Pancreas (tissue), 10 donors: ENCODE measurements around the gene ADAMTS2. TPM values are rescaled to one million over a fixed set of nuclear protein-coding genes. Genes with fewer than 3 reads are reported as not detected.

ENCODE experiments used
- ATAC-seq, 4 donors: fragments of 200-7000 bp; cut with Tn5 transposase; one replicate each; pipeline versions ENCODE4 v1.8.0 to v1.9.1; 2020; ENCODE audit warnings: mild to moderate bottlenecking in 4 of 4, moderate library complexity in 4 of 4
- DNase-seq, 6 donors: peaks; one replicate each; pipeline ENCODE4 v3.0.0-alpha.2; 2020
- FAIRE-seq: peaks from 2 replicates; lab custom pipeline; 2012; peaks lifted over from hg19 to GRCh38; lab: Jason Lieb, UNC
- H3K27ac ChIP-seq, 4 donors: fragments of 200-600 bp; sonication (generic); 1 replicate in 3 of 4; 2 replicates in 1 of 4; pipeline versions ENCODE4 v1.5.0 to v1.8.0; 2020
- H3K27me3 ChIP-seq, 4 donors: fragments of 200-600 bp; one replicate each; pipeline ENCODE4 v1.8.0; 2021
- H3K36me3 ChIP-seq, 3 donors: fragments of 200-600 bp; sonication (generic) in 1 of 3; one replicate each; pipeline versions ENCODE4 v1.5.0 to v1.8.0; 2020 to 2021
- H3K4me1 ChIP-seq, 3 donors: fragments of 200-600 bp; one replicate each; pipeline ENCODE4 v1.8.0; 2021
- H3K4me3 ChIP-seq, 4 donors: fragments of 200-600 bp; sonication (generic) in 2 of 4; one replicate each; pipeline versions ENCODE4 v1.5.0 to v1.8.0; 2020 to 2021
- H3K9me3 ChIP-seq, 4 donors: fragments of 200-600 bp; one replicate each; pipeline ENCODE4 v1.8.0; 2021
- WGBS, 2 donors: extraction: QIAGEN DNeasy Blood & Tissue Kit; methylation state at CpG; one replicate each; pipeline ENCODE4 v1.1.7; 2013; 5-methylcytosine and 5-hydroxymethylcytosine counted together
- intact Hi-C, 3 donors: fragments of 100-400 bp; cut with DNase I; formaldehyde crosslinking; loops; one replicate each; pipeline versions ENCODE4 v1.11.1 to v1.14.2; 2022
- polyA plus RNA-seq, 2 donors: library from polyadenylated mRNA; stranded (reverse); fragments of 200-250 nt; gene quantifications; one replicate each; pipeline ENCODE4 v1.2.3, GENCODE V29; 2013
- total RNA-seq, 6 donors: library from RNA; stranded (reverse); fragmentation: NEBNext Ultra II Directional in 4 of 6; extraction: Animal tissue kit (Norgen Biotek cat#: 25700) in 4 of 6; gene quantifications; one replicate each; pipeline versions ENCODE4 v1.2.1 to v1.2.4, GENCODE V29; 2021 to 2023
- TF ChIP-seq, protein P1 (sequence below), 4 donors: fragments of 200-600 bp; sonication (generic) in 3 of 4; IDR thresholded peaks; one replicate each; pipeline versions ENCODE4 v1.5.0 to v1.8.0; 2021; ENCODE audit warnings: antibody characterized with exemption in 4 of 4
- donor health status: healthy with polysubstance abuse.
- donor health status: DM: no; HTN: no; CAD: no; lungs with moderate emphysema.
- donor health status: DM: no; HTN: no; CAD: no.
- donor health status: control.
- donor health status: control.
- donor health status: Bipolar disorder and iron deficiency.
- donor health status: DM: yes; HTN: yes; CAD: no.
- donor health status: DM: no; HTN: no; CAD: no.
- donor health status: DM: no; HTN: no; CAD: no.
- donor health status: DM: yes; HTN: yes; CAD: no.

Gene ADAMTS2
- total and polyA plus RNA-seq, 8 donors = 1.3 to 18.5 (median 5.8) TPM

DNA sequence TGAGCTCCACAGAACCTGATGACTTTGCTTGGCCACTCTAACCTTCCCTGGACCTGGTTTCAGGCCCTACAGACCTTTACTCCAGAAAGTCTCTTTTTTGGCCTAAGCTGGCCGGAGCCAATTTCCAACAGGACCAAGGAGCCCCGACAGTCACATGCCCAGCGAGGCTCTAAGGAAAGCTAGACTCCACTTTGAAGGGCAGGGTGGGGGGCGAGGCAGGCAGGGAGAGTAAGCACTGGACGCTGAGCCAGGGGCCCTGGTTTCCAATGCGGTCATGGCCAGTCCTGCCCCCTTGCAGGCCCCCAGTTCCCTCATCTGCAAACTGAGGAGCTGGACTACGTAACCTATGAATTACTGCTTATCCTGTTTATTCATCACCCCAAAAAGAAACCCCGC lies 65.2 kb downstream of the ADAMTS2 start:
- no peak for FAIRE-seq
- 76 to 89% methylated on average over 8 of the region's 8 CpGs for WGBS, 2 donors
- TF ChIP-seq, protein P1, sequence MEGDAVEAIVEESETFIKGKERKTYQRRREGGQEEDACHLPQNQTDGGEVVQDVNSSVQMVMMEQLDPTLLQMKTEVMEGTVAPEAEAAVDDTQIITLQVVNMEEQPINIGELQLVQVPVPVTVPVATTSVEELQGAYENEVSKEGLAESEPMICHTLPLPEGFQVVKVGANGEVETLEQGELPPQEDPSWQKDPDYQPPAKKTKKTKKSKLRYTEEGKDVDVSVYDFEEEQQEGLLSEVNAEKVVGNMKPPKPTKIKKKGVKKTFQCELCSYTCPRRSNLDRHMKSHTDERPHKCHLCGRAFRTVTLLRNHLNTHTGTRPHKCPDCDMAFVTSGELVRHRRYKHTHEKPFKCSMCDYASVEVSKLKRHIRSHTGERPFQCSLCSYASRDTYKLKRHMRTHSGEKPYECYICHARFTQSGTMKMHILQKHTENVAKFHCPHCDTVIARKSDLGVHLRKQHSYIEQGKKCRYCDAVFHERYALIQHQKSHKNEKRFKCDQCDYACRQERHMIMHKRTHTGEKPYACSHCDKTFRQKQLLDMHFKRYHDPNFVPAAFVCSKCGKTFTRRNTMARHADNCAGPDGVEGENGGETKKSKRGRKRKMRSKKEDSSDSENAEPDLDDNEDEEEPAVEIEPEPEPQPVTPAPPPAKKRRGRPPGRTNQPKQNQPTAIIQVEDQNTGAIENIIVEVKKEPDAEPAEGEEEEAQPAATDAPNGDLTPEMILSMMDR (IDR thresholded peaks at IDR 0.05) = no peak
- ATAC-seq = no peak
- H3K36me3 ChIP-seq = no peaks in the 10 kb centered on the region
- no peaks in the 10 kb centered on the region for H3K4me1 ChIP-seq
- no peak overlapping the region for H3K4me3 ChIP-seq
- no peaks in the 10 kb centered on the region for H3K9me3 ChIP-seq
- H3K27ac ChIP-seq = no peak overlapping the region
- no peaks in the 10 kb centered on the region for H3K27me3 ChIP-seq
- intact Hi-C loops = no loop called here
- DNase-seq = no peak

DNA sequence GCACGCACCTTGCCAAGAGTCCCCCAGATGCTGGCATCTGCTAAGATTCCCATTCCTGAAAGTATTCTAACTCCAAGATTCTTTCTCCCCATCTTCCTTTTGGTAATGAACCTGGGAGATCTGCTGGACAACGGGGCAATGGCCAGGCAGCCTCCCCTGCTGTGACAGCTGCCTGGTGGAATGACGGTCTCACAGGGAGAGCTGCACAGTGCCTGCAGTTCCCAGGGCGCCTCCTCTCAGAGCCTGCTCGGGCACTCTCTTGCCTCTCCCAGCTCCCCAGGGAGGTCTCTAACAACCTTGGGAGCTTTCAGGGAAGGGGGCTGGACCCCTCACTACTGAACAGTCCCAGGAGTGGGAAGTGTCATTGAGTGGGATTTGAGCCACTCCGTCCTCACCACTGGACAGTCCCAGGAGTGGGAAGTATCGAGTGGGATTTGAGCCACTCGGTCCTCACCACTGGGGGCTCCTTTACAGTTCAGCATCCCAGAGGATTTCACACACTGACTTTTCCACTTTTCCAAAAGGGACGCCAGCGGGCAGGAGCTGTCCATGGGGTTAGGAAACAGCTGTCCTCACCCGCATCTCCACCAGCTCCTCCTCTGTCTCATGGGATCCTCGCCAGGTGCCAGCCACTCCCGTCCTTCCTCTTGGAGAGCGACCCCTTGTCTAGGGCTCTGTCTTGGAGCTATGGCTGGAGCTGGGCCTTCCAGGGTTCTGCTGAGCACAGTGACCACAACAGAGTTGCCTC lies 65.7 kb downstream of the ADAMTS2 start:
- DNase-seq (peak in 1 of 6 donors; percentile 23), ATAC-seq (peak in 1 of 4 donors; percentile 14), FAIRE-seq (no peak)
- H3K9me3 ChIP-seq = no peaks in the 10 kb centered on the region
- intact Hi-C loops = no loop called here
- H3K36me3 ChIP-seq = no peaks in the 10 kb centered on the region
- no peak overlapping the region for H3K27ac ChIP-seq
- H3K4me1 ChIP-seq = no peaks in the 10 kb centered on the region
- no peaks in the 10 kb centered on the region for H3K27me3 ChIP-seq
- no peak overlapping the region for H3K4me3 ChIP-seq
- TF ChIP-seq, protein P1 (IDR thresholded peaks at IDR 0.05) = no peak
- WGBS, 2 donors = 48 to 51% methylated on average over 14 of the region's 14 CpGs

DNA sequence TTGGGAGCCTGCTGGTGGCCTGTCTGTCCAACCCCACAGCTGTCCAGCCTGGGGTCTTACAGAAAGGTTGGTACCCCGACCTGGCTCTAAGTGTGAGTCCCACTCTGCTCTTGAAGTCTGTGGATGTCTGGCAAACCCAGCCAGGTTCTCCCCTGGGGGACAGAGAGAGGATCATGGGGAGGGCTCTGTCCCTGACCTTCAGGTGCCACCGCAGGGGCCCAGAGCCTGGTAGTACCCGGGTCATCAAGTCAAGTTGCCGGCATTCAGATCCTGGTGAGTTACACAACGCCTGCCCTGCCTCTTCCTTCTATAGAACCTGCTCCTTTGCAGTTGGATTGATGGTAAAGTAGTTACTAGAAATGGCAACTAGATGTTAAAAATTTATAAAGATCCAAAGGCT lies 66.7 kb downstream of the ADAMTS2 start:
- WGBS, 2 donors = 26 to 32% methylated on average over 5 of the region's 5 CpGs
- no peaks in the 10 kb centered on the region for H3K36me3 ChIP-seq
- H3K27ac ChIP-seq = no peak overlapping the region
- TF ChIP-seq, protein P1 (IDR thresholded peaks at IDR 0.05) = no peak
- ATAC-seq (no peak), FAIRE-seq (no peak), DNase-seq (peak in 1 of 6 donors; percentile 20)
- H3K4me1 ChIP-seq = no peaks in the 10 kb centered on the region
- no peak overlapping the region for H3K4me3 ChIP-seq
- intact Hi-C loops = no loop called here
- no peaks in the 10 kb centered on the region for H3K9me3 ChIP-seq
- no peaks in the 10 kb centered on the region for H3K27me3 ChIP-seq

DNA sequence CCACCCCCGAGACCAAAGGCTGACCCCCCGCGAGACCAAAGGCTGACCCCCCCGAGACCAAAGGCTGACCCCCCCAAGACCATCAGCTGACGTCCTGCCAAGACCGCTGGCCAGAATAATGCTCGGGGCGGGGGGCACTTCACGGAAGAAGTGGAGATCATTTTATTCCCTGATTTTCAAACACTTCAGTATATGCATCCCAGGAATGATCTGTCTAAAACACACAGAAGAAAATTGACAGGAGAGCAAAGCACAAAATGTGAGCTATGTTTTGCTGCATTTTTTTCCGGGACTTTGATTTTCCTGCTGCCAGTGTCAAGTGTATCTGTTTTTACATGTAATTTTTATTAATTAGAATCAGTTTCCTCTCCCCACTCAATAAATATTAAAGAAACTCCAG lies 67.1 kb downstream of the ADAMTS2 start:
- H3K4me3 ChIP-seq = no peak overlapping the region
- H3K9me3 ChIP-seq = no peaks in the 10 kb centered on the region
- no peak for FAIRE-seq
- ATAC-seq = no peak
- no peak overlapping the region for H3K27ac ChIP-seq
- intact Hi-C loops = no loop called here
- no peaks in the 10 kb centered on the region for H3K4me1 ChIP-seq
- WGBS, 2 donors = 39 to 43% methylated on average over 9 to 10 of the region's 10 CpGs
- DNase-seq = peak in 1 of 6 donors; percentile 24
- no peaks in the 10 kb centered on the region for H3K36me3 ChIP-seq
- TF ChIP-seq, protein P1 (IDR thresholded peaks at IDR 0.05) = no peak
- H3K27me3 ChIP-seq = no peaks in the 10 kb centered on the region

DNA sequence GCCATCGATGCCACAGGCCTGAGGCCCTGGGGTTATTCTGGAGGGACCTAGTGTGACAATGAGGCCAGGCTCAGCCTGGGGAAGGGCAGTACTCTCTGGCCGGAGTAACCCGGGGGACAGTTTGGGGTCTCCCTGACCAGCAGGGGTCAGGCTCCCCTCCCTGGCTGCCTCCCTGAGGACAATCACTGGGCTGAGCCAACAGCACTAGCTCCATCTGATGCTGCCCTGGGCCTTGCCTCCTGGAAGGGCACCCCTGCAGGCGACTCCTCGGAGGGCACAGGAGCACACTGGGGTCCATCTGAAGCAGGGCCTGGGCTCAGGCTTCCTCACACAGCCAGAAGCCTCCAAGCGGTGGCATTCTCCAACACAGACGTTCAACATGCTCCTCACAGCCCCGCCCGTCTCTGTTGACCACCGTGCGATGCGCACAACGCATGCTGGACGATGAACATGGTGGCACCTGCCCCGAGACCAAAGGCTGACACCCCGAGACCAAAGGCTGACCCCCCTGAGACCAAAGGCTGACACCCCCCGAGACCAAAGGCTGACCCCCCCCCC lies 68.3 kb downstream of the ADAMTS2 start:
- no peak overlapping the region for H3K27ac ChIP-seq
- ATAC-seq (no peak), FAIRE-seq (no peak), DNase-seq (peak in 1 of 6 donors; percentile 51)
- WGBS, 2 donors = 78 to 85% methylated on average over 16 to 17 of the region's 17 CpGs
- intact Hi-C loops = no loop called here
- no peaks in the 10 kb centered on the region for H3K4me1 ChIP-seq
- no peaks in the 10 kb centered on the region for H3K27me3 ChIP-seq
- TF ChIP-seq, protein P1 (IDR thresholded peaks at IDR 0.05) = no peak
- no peaks in the 10 kb centered on the region for H3K36me3 ChIP-seq
- H3K4me3 ChIP-seq = no peak overlapping the region
- no peaks in the 10 kb centered on the region for H3K9me3 ChIP-seq
